Kidney capillary endothelial cell (primary cell): ENCODE data around the gene LHFPL3.
A peak's percentile ranks its signal among the peaks of the same experiment; 100 is the strongest.

ENCODE experiments used
- DNase-seq: peaks from one replicate; pipeline ENCODE4 v3.0.0-alpha.2; 2018; ENCODE audit warnings: low spot score

LHFPL3 gene

GRCh38 chr7:104371216-104371979, 43.0 kb downstream of the LHFPL3 start:
- no peak for DNase-seq

GRCh38 chr7:104371980-104372357, 43.6 kb downstream of the LHFPL3 start:
- DNase-seq = no peak

- no peak for DNase-seq
These were observed 54.2 kb downstream of the LHFPL3 start for GRCh38 chr7:104382616-104383015.

GRCh38 chr7:104386943-104387342, 58.5 kb downstream of the LHFPL3 start:
- DNase-seq = no peak

GRCh38 chr7:104388222-104388621, 59.8 kb downstream of the LHFPL3 start:
- no peak for DNase-seq

- DNase-seq = no peak
These were observed 66.8 kb downstream of the LHFPL3 start for GRCh38 chr7:104395162-104395561.

- no peak for DNase-seq
These were observed 69.0 kb downstream of the LHFPL3 start for GRCh38 chr7:104397442-104397841.

- DNase-seq = no peak
These were observed 80.0 kb downstream of the LHFPL3 start for GRCh38 chr7:104408371-104408770.

GRCh38 chr7:104410742-104411141, 82.3 kb downstream of the LHFPL3 start:
- peak; percentile 20 for DNase-seq

GRCh38 chr7:104412911-104413310, 84.5 kb downstream of the LHFPL3 start:
- DNase-seq = no peak

GRCh38 chr7:104414216-104414615, 85.8 kb downstream of the LHFPL3 start:
- no peak for DNase-seq

GRCh38 chr7:104415700-104416099, 87.3 kb downstream of the LHFPL3 start:
- no peak for DNase-seq

GRCh38 chr7:104416866-104417393, 88.5 kb downstream of the LHFPL3 start:
- no peak for DNase-seq

GRCh38 chr7:104431930-104432329, 103.5 kb downstream of the LHFPL3 start:
- no peak for DNase-seq

GRCh38 chr7:104434129-104434528, 105.7 kb downstream of the LHFPL3 start:
- no peak for DNase-seq

GRCh38 chr7:104442481-104442880, 114.1 kb downstream of the LHFPL3 start:
- no peak for DNase-seq

GRCh38 chr7:104444017-104444416, 115.6 kb downstream of the LHFPL3 start:
- DNase-seq = no peak

- no peak for DNase-seq
These were observed 117.0 kb downstream of the LHFPL3 start for GRCh38 chr7:104445393-104445792.

- no peak for DNase-seq
These were observed 122.5 kb downstream of the LHFPL3 start for GRCh38 chr7:104450861-104451260.

- DNase-seq = no peak
These were observed 124.8 kb downstream of the LHFPL3 start for GRCh38 chr7:104453190-104453589.

GRCh38 chr7:104458875-104459274, 130.5 kb downstream of the LHFPL3 start:
- no peak for DNase-seq

GRCh38 chr7:104469166-104469820, 140.9 kb downstream of the LHFPL3 start:
- no peak for DNase-seq

- no peak for DNase-seq
These were observed 152.1 kb downstream of the LHFPL3 start for GRCh38 chr7:104480529-104480928.
